ENCODE measurements around the gene CLDN12.

Gene CLDN12

GRCh38 chr7:90403174-90404113, at the start of gene CLDN12:
Gene CLDN12, plus strand, starts transcription at chr7:90403461. Its CDS starts 9,216 bp downstream, at chr7:90412677.
- peak; percentile 68 to 77 for DNase-seq

DNA sequence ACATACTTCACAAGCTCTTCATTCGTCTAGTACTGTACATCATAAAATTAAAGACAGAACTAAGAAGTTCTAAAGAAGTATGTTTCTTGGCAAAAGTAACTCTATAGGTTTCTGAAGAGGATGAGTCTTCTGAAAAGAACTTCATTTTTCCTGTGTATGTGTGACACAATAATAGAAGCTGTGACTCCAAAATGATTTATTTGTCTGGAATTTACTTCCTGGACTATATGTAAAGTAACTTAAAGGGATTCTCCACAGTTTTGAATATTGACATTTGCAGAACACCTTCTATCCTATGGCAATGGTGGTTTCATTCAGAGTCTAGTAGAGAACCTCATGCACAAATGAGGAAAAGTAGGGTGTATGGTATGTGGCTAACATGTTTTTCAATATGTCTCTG, 19.8 kb upstream of the CLDN12 start:
- DNase-seq: no peak

- no peak for DNase-seq
These were observed 19.4 kb upstream of the CLDN12 start for GRCh38 chr7:90383861-90384260.

- DNase-seq: no peak
These were observed 18.8 kb upstream of the CLDN12 start for GRCh38 chr7:90384433-90384832.

DNA sequence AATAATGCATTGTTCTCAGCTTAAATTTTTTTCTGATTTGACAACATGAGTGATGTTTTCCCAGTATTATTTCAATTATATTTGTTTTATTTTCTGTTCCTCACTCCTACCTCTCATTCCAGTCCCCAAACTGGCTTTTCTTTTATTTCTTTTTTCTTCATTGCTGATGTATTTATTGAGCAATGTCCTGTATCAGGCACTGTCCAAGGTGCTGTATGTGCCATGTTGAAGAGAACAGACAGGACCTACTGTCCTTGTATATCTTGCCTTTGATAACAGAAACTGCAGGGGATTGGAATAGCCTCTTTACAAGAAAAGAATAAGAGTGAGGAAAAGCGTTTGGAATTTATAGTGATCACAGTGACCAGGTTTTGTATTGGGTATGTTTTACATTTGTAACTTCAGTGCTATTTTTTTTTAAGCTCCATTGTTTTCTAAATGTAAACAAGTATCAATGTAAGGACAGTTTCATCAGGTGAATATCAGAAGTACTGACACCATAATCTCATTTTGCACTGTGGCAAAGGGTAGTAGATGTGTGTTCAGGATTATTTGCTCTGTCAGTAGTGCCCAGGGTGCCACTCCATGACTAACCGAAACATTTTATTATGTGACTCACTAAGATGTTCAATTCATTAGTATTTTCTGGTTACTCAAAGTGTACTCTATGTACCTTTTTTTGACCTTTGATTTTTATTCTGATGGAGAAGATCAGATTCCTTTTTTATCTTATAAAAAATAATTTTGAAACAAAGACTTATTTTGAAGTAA, 15.6 kb upstream of the CLDN12 start:
- DNase-seq: no peak

DNA sequence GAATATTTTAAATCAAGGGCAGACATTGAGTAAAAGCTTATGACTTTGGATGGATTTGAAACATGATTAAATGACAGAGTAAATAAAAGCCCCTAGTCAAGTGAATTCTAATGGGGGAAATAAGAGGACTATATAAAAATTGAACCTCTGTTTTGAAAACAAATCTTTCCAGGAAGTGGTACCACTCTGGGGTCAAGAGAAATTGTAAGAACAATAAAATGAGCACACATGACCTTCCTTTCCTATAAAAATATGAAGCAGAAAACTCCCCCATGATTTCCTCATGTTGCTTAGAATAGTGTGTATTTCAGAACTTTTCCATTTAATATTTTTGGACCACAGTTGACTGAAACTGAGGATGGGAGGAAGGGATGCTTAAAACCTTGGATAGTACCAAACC, 12.3 kb upstream of the CLDN12 start:
- no peak for DNase-seq

DNA sequence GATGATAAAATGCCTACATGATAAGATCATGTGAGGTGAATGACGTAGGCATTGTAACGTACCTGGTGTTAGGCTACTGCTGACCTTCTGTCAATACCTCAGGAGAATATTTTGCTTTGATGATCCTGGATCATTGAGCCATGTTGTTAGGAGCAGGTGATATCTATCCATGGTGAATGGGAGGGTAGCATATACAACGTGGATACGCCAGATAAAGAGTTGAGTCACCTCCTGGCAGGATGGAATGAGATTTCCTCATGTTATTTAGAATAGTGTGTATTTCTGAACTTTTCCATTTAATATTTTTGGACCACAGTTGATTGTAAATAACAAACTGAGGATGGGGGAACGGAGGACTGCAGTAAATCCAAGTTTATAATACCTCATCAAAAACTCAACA, 11.8 kb upstream of the CLDN12 start:
- DNase-seq: no peak

- no peak for DNase-seq
These were observed 6.8 kb upstream of the CLDN12 start for GRCh38 chr7:90396420-90396819.

- DNase-seq: no peak
These were observed 1.3 kb upstream of the CLDN12 start for GRCh38 chr7:90401989-90402388.

GRCh38 chr7:90402785-90403173, 482 bp upstream of the CLDN12 start:
- DNase-seq: no peak

DNA sequence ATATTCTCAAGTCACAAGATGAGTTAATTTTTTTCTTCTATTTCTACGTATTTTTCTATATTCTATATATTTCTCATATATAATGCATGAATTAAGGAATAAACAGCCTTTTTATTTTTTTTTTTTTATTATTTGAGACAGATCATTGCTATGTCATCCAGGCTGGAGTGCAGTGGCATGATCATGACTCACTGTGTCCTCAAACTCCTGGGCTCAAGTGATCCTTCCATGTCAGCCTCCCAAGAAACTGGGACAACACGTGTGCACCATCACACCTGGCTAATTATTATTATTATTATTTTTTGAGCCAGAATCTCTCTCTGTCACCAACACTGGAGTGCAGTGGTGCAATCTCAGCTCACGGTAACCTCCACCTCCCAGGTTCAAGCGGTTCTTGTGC, 1.5 kb downstream of the CLDN12 start:
- no peak for DNase-seq

GRCh38 chr7:90407484-90407821, 4.2 kb downstream of the CLDN12 start:
- no peak for DNase-seq

GRCh38 chr7:90408142-90408541, 4.9 kb downstream of the CLDN12 start:
- no peak for DNase-seq

- no peak for DNase-seq
These were observed 6.4 kb downstream of the CLDN12 start for GRCh38 chr7:90409667-90410066.

GRCh38 chr7:90411510-90411909, 8.2 kb downstream of the CLDN12 start:
- no peak for DNase-seq

- DNase-seq: peak; percentile 26 to 33
These were observed 9.4 kb downstream of the CLDN12 start for GRCh38 chr7:90412458-90413184.

GRCh38 chr7:90413185-90413528, 9.9 kb downstream of the CLDN12 start:
- DNase-seq: no peak

- DNase-seq: no peak
These were observed 18.4 kb downstream of the CLDN12 start for GRCh38 chr7:90421651-90422050.

- no peak for DNase-seq
These were observed 21.5 kb downstream of the CLDN12 start for GRCh38 chr7:90424720-90425119.

- no peak for DNase-seq
These were observed 22.1 kb downstream of the CLDN12 start for GRCh38 chr7:90425376-90425775.

DNA sequence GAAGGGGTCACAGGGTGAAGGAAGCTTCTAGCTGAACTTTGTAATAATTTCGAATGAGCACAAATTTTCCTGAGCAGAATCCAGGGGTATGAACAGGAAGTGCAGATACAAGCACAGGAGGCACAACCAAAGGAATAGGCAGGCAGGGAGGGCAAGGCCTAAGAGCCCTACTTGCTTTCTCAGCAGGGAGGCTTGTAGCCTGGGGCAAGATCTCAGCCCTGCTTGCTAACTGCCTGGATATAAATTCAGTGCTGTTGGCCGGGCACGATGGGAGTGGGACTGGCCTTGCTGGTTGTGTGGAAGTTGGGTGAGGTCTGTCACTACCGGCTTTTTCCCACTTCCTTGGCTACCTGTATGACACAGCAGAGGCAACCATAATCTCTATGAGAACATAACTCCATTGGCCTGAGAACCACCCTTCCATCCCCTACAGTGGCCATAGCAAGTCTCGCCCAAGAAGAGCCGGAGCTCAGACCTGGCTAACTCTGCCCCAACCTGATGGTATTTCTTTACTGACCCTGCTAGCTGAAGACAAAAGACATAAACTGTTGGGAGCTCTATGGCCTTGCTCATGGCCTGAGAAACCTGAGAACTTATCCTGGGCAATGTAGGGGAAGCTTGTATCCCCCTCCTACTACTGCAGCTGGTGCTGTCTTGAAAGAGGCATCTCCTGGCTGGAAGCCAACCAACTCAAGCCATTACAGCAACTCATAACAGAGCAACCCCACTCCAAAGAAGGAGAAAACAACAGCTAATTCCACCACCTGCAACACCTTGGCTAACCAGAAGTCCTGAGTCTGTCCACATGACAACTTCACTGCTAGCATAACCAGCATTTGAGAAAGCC, 27.6 kb downstream of the CLDN12 start:
- DNase-seq: no peak

DNA sequence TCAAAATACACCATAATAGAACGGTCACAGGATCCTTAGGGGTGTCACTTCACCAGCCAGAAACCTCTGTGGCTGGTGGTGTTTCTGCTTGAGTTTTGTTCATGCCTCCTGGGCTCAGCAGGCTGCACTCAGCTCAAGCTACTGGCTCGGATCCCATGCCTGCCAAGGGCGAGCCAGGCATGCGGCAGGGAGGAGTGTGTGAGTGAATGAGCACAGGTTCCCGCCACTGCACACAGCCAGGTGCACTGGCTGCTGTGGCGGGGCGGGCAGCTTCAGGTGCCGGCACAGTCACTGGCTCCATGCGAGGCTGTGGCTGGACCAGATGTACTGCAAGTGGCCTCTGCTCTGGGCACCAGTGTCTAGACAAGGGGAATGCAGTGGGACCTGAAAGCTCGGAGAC, 29.5 kb downstream of the CLDN12 start:
- DNase-seq: no peak

DNA sequence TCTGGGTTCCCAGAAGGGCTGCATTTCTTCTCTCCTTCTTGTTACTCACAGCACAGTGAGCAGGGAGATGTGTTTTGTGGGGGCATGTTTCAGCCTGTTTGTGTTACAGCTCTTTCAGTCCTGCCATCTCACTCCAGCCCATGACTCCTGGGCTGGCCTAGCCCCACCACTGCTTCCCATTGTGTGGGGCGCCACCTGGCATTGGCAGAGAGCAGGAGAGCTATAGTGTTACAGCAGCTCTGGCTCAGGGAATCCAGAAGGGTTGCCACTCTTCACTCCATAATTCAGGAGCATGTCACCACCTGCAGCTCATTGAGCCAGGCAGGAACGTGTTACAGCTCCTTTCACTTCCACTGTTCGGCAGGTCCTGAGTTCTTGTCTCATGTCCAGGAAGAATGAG, 30.0 kb downstream of the CLDN12 start:
- DNase-seq: no peak

All from activated CD4-positive, alpha-beta T cell treated with anti-CD3 and anti-CD28 coated beads, Interleukin-2, amount 50 U/mL, for 48 hours (primary cell).